HK-2 (cell line): ENCODE data around the gene CLHC1.

Experiments
- DNase-seq: peaks from one replicate; pipeline ENCODE4 v3.0.0-alpha.2; 2018; ENCODE audit not compliant: unreplicated experiment

CLHC1 gene

GRCh38 chr2:55169915-55170314, 62.2 kb downstream of the CLHC1 start:
- DNase-seq = no peak

- no peak for DNase-seq
These were observed 62.7 kb downstream of the CLHC1 start for GRCh38 chr2:55169359-55169758.

- no peak for DNase-seq
These were observed 63.6 kb downstream of the CLHC1 start for GRCh38 chr2:55168221-55169154.

- peak; percentile 63 for DNase-seq
These were observed 66.5 kb downstream of the CLHC1 start for GRCh38 chr2:55165626-55166025.

GRCh38 chr2:55164534-55165480, 67.3 kb downstream of the CLHC1 start:
- DNase-seq = no peak

- no peak for DNase-seq
These were observed 68.1 kb downstream of the CLHC1 start for GRCh38 chr2:55163941-55164390.

GRCh38 chr2:55163274-55163721, 68.8 kb downstream of the CLHC1 start:
- DNase-seq = no peak

GRCh38 chr2:55162284-55163006, 69.6 kb downstream of the CLHC1 start:
- no peak for DNase-seq

GRCh38 chr2:55161295-55162210, 70.5 kb downstream of the CLHC1 start:
- DNase-seq = no peak

- DNase-seq = no peak
These were observed 71.7 kb downstream of the CLHC1 start for GRCh38 chr2:55160422-55160821.

GRCh38 chr2:55159752-55160151, 72.3 kb downstream of the CLHC1 start:
- DNase-seq = no peak

- DNase-seq = no peak
These were observed 72.9 kb downstream of the CLHC1 start for GRCh38 chr2:55159037-55159651.

- DNase-seq = no peak
These were observed 73.8 kb downstream of the CLHC1 start for GRCh38 chr2:55158111-55158814.

- no peak for DNase-seq
These were observed 74.6 kb downstream of the CLHC1 start for GRCh38 chr2:55157474-55157884.

GRCh38 chr2:55156984-55157383, 75.1 kb downstream of the CLHC1 start:
- DNase-seq = no peak

- DNase-seq = no peak
These were observed 75.8 kb downstream of the CLHC1 start for GRCh38 chr2:55156326-55156725.

GRCh38 chr2:55155764-55156281, 76.3 kb downstream of the CLHC1 start:
- no peak for DNase-seq

GRCh38 chr2:55155206-55155605, 76.9 kb downstream of the CLHC1 start:
- no peak for DNase-seq

- no peak for DNase-seq
These were observed 77.5 kb downstream of the CLHC1 start for GRCh38 chr2:55154525-55155030.
